HG03066 (cell line): Measurements from ENCODE around the gene RCSD1.

Experiments used
- ATAC-seq: cut with Tn5 transposase; IDR thresholded peaks from one replicate; pipeline ENCODE4 v1.9.1; 2021; ENCODE audit warnings: low read depth; ENCODE audit not compliant: unreplicated experiment

Gene RCSD1

GRCh38 chr1:167617153-167618147 lies 12.6 kb upstream of the RCSD1 start:
- peak; percentile 75 for ATAC-seq

DNA sequence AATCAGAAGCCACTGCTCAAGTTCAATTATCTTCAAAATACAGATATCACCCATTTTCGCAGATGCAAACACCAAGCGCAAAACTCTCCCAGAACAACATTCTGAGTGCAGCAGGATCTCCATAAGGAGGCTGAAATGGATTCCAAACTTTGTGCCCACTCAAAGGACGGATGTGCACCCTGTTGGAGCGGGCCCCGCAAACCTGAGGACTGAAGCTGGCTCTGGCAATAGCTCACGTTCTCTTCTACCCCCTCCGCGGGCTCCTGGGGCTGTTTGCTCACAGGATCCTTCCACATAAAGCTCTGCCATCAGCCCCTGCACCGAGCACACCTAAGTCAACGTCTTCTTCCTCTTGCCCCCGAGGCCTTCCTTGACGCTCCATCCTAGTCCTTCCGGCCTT lies 11.7 kb upstream of the RCSD1 start:
- no peak for ATAC-seq

- ATAC-seq = no peak
Measured at GRCh38 chr1:167618789-167619188, 11.2 kb upstream of the RCSD1 start.

GRCh38 chr1:167620002-167620401 lies 10.0 kb upstream of the RCSD1 start:
- ATAC-seq = no peak

- no peak for ATAC-seq
Measured at GRCh38 chr1:167621780-167622313, 8.2 kb upstream of the RCSD1 start.

- ATAC-seq = no peak
Measured at GRCh38 chr1:167623951-167624350, 6.1 kb upstream of the RCSD1 start.

GRCh38 chr1:167625040-167625823 lies 4.8 kb upstream of the RCSD1 start:
- ATAC-seq = no peak

DNA sequence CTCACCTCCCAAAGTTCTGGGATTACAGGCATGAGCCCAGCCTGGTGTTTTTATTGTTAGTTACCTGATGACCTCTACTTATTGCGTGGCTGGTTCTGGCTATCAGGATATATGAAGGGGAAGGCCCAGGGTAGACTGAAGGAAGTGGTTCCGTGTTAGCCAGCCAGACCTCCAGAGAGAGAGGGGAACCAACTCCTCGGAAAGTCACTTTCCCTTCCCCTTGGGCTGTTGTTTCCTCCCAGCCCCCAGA lies 2.5 kb upstream of the RCSD1 start:
- no peak for ATAC-seq

DNA sequence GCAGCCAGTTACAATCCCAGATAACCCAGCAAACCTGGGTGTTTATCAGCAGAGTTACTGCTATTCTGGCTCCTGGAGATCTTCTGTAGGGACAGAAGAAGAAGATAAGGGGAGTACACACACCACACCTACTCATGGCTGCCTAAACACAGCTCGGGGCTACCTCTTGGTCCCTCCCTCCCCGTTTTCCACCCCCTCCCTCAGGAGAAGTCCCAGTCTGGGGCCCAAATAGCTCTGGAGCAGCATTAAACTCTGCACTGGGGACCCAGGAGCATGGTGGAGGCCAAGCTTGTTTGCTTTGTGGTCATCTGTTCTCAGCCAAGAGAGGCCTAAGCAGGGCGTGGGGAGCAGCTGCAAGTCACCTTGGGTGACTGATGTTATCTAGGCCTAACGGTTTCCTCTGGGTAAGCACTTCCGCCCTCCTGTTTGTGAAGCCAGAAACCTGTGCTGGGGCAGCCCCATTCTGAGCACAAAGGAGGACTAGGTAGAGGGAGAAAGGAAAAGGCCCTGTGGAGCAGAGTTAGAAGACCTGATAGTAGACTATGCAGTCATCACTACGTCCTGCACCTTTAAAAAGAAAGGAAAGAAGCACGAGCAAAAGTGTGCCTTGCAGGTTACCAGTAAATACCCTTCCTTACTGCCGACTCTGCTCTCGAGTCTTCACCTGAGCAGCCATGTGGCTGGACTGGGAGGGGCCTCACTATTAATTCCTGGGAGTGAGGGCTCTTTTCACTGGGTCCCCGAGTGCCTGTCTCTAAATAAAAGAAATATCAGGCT lies 2.0 kb upstream of the RCSD1 start:
- peak; percentile 59 for ATAC-seq

DNA sequence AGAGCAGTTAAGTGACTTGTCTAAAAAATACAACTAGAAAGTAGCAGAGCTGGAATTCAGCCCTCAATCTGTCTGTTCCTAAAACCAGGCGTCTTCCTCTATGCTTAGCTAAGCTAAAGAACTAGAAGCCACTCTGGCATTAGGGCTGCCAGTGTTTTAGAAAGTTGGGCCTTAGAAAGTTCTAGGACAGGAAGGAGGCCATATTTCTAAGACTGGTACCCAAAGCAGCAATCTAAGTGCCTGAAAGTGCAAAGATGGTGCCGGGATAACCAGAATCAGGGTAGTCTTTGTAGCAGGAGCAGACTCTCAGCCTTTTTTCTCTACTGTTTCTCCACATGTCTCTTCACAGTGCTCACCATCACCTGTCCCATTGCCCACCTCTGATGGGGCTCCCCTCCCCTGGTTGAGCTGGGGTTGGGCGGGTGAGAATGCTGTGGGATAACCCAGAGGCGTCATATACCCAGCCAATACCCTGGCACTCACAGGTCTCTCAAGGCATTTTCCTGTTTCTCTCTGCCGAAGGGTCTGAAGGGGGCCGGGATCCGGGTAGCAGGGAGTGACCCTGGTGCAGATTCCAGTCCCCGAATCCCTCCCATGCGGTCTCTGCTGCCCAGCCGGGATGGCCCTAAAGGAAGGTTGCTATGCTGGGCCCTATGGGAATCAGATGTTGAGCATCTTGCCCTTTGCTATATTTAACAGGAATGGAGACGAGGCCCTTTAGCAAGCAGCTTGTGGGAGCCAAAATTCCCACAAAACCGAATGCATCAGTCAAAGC lies 1.1 kb upstream of the RCSD1 start:
- ATAC-seq = no peak

DNA sequence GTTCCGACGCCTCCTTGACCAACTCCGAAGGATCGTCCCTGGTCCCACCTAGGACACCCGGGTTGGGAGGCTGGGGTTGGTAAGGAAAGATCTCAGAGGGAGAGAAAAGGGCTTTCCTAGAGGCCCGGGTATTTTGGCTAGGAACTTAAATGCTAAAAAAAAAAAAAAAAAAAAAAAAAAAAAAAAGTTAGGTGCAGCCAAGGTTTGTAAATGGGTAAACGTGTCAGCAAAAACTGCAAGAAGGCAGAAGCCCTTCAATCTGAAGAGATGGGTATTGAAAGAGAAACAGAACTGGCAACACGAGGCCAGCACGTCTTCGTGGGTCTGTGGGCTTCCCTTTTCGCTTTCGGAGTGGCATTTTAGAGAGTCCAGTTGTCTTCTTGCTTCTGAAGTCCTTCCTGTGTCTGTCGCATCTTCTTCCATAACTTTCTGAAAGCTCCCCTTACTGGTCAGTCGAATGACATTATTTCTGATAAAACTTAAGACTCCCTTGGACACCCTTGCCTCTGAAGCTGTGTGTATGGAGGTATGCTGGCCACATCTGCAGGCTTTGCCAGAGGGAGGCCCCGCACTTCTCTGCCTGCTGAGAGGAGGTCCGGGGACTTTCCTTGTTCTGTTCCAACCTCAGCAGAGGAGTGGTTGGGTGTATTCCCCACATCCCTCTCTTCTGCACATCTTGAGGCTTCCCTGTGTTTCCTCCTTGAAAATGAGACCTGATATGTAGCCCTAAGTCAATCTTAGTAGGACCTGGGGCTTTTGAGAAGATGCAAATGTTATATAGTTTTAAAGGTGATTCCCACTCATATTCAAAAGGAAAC lies 745 bp downstream of the RCSD1 start:
- no peak for ATAC-seq

DNA sequence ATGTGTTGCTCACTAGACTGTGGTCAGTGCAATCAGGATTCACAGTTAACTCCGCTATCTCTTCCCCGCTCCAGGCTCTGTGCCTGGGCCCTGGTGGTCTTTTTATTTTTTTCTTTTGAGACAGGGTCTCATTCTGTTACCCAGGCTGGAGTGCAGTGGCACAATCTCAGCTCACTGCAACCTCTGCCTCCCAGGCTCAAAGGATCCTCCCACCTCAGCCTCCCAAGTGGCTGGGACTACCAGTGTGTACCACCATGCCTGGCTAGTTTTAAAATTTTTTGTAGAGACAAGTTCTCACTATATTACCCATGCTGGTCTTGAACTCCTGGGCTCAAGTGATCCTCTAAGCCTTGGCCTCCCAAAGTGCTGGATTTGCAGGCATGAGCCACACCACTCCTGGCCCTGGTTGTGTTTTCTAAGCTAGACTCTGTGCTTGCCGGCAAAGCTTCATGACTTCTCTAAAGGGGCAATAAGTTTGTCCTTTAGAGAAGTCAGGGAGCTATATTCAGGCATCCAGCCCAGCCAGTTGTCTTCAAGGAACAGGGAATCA lies 1.4 kb downstream of the RCSD1 start:
- ATAC-seq = no peak

GRCh38 chr1:167631936-167632614 lies 2.0 kb downstream of the RCSD1 start:
- ATAC-seq = no peak

- no peak for ATAC-seq
Measured at GRCh38 chr1:167633258-167633944, 3.4 kb downstream of the RCSD1 start.

DNA sequence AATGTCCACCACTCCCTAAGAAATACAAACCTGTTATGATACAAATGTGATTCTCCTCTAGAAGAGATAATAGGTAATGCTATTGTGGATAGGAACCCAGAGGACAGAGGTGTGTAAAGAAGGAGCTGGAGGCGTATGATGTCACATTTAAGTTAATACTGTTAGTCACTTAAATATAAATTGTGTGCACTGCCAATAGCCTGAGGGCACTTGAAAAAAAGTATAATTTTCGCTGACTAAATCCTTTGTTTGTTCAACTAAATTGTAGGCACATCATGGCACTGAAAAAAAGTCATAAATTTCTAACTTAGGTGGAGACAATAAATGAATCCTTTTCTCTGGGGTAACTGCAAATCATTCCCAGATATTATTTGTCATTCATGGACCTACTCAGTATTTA lies 4.4 kb downstream of the RCSD1 start:
- no peak for ATAC-seq

DNA sequence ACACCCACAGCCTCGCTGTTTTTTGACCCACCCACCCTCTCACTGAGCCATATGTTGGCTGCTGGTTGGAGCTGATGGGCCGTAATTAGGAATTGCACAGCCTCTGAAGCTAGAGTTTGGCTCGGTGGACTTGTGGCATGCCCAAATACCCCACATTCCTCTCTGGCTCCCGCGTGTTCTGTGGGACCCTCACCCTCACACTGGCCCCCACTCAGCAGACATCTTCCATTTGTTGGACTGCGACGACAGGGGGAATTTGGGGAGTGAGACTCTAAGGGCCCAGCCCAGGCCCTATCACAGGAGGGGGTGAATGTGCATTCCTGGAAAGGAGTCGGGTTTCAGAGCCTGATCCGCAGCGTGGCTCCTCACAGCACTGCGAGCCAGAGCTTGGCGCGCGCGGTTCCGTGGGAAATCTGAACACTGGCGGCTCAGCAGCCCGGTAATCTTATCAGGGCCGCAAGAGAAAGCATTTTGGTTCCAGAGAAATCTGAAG lies 5.2 kb downstream of the RCSD1 start:
- no peak for ATAC-seq

- no peak for ATAC-seq
Measured at GRCh38 chr1:167635941-167636340, 5.9 kb downstream of the RCSD1 start.

DNA sequence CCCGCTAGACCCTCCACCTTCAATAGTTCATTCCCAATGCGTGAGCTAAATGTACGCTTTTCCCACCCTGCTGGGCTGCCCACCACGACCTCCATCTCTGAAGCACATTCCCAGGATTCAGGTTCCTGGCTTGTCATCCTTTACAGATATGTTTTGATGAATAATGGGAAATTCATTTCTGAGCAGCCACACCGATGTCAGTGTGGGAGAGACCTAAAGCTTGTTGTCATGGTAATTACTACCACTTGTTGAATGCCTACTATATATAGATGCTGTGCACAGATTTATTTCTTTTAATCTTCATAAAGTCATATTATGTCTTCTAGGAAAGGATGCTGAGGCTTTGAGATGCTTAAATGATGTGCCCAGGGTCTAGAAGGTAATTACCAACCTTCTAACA lies 8.0 kb downstream of the RCSD1 start:
- ATAC-seq = no peak
